Skeletal muscle tissue (tissue), 4 donors: ENCODE measurements around the gene MAD1L1. TPM values are rescaled to one million over a fixed set of nuclear protein-coding genes. Genes with fewer than 3 reads are reported as not detected.
A peak's percentile ranks its signal among the peaks of the same experiment; 100 is the strongest.

Source experiments
- H3K27ac ChIP-seq: one replicate; pipeline ENCODE4 v1.7.0; 2013; ENCODE audit warnings: mild to moderate bottlenecking, low read depth, low read length, inconsistent platforms
- H3K27me3 ChIP-seq, 3 donors: one replicate each; pipeline ENCODE4 v1.7.0; 2013; ENCODE audit warnings: low read length in 3 of 3; ENCODE audit not compliant: control insufficient read depth in 3 of 3, insufficient read depth in 3 of 3
- H3K36me3 ChIP-seq, 3 donors: one replicate each; pipeline ENCODE4 v1.7.0; 2013; ENCODE audit warnings: low read length in 3 of 3; ENCODE audit not compliant: control insufficient read depth in 3 of 3, insufficient read depth in 3 of 3
- H3K4me1 ChIP-seq, 3 donors: one replicate each; pipeline ENCODE4 v1.7.0; 2013; ENCODE audit warnings: low read length in 3 of 3, mild to moderate bottlenecking in 3 of 3; ENCODE audit not compliant: control insufficient read depth in 3 of 3, insufficient read depth in 3 of 3
- H3K4me3 ChIP-seq, 3 donors: one replicate each; pipeline ENCODE4 v1.7.0; 2013; ENCODE audit warnings: low read length in 3 of 3
- H3K9ac ChIP-seq, 3 donors: one replicate each; pipeline ENCODE4 v1.7.0; 2013; ENCODE audit warnings: low read length in 3 of 3, mild to moderate bottlenecking in 3 of 3, moderate library complexity in 2 of 3, low read depth in 1 of 3
- H3K9me3 ChIP-seq, 3 donors: one replicate each; pipeline ENCODE4 v1.7.0; 2013; ENCODE audit warnings: low read length in 3 of 3; ENCODE audit not compliant: control insufficient read depth in 3 of 3
- total RNA-seq: library from RNA; depleted of rRNA; stranded (reverse); fragments of >200 nt; gene quantifications from one replicate; pipeline ENCODE4 v1.2.3, GENCODE V29; 2014
- donor health status: Osteomylitis.

MAD1L1 gene
- total RNA-seq, 1 donor from 2014 or later, result 42.3 TPM

DNA sequence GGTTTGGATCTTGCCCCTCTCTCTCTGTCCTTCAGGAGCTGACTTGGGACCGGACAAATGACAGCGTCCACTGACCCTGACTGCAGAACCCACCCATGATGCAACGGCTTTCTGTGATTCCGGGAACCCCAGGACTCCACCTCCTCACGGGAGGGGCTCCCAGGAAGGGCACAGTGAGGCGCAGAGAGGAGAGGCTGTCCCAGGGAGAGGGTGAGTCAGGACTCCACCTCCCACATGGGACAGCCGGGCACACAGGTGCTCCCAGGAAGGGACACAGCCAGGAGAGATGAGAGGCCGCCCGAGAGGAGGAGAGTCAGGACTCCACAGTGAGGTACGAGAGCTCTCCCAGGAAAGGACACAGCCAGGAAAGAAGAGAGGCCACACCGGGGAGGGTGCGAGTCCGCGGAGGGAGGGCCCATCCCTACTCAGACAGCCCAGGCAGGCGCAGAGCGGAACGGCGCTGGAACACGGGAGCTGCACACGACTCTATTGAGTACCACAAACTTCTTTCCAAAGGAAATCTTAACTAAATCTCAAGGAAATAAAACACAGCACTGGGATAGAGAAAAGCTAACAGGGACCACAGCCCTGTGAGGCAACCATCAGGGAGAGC lies 162.5 kb downstream of the MAD1L1 start:
- peaks cover 5 to 48% (median 8%) of the 10 kb centered on the region in 3 donors for H3K4me1 ChIP-seq
- no peak overlapping the region for H3K27ac ChIP-seq
- no peaks in the 10 kb centered on the region for H3K9me3 ChIP-seq
- H3K4me3 ChIP-seq, result no peak overlapping the region
- H3K9ac ChIP-seq, result peak overlapping the region in 2 of 3 donors; percentile 8 to 45
- H3K36me3 ChIP-seq, result peaks cover 0 to 10% (median 8%) of the 10 kb centered on the region in 3 donors
- H3K27me3 ChIP-seq, result no peaks in the 10 kb centered on the region

DNA sequence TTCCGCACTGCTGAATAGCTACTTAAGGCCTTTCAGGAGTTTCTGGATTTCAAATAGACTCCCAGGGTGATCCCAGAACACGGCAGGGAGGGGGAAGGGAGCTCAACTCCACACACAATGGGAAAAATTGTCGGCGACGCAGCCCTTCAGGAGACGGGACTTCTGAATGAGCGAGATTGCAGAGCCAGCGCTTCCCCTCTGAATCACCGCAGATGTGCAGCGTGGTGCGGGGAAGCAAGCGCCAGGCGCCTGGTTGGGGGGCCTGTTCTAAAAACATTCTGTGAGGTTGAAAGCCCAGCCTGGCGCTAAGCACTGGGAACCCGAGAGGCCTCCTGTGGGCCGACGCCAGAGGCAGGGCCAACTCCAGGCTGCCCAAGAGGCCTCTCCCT lies 163.3 kb downstream of the MAD1L1 start:
- Histone ChIP-seq H3K27ac (no peak overlapping the region), H3K36me3 (peaks cover 0 to 10% (median 8%) of the 10 kb centered on the region in 3 donors), H3K4me3 (no peak overlapping the region), H3K27me3 (no peaks in the 10 kb centered on the region), H3K9ac (no peak overlapping the region), H3K4me1 (peaks cover 4 to 50% (median 4%) of the 10 kb centered on the region in 3 donors), H3K9me3 (no peaks in the 10 kb centered on the region)

DNA sequence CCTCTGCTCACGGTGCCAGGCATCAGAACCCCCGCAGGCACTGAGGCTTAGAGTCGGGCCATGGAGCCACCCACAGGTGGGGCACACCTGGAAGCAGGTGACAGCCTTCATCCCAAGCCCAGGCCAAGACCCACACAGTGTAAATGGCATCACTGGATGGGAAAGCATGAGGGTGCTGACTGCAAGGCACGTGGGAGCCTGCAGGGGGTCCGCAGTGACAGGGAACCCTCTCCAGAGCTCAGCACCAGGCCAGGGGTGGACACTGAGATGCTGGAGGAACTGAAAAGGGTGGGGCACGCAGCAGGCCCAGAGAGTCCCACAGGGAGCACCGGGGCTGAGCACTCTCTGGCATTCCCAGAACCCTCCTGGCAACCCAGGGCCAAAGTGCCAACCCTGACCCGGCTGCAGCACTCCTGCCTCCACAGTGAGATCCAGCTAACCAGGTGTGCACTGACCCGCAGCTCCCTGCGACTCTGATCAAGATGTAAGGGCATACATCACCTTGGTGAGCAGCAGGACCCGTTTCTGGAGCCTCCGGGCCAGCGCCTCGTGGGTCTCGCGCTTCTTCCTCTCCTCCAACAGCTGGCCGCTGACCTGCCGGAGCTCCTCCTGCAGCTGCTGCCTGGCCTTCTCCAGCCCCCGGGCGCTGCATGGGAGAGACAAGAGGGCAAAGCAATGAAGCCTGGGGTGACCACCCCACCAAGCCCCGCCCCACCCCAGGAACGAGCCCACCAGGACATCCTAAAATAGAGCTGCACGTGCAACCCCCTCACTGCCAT lies 163.9 kb downstream of the MAD1L1 start:
- H3K36me3 ChIP-seq, result peaks cover 0 to 10% (median 8%) of the 10 kb centered on the region in 3 donors
- H3K9ac ChIP-seq, result no peak overlapping the region
- H3K4me1 ChIP-seq, result peaks cover 0 to 47% (median 0%) of the 10 kb centered on the region in 3 donors
- H3K27ac ChIP-seq, result no peak overlapping the region
- no peaks in the 10 kb centered on the region for H3K27me3 ChIP-seq
- no peak overlapping the region for H3K4me3 ChIP-seq
- no peaks in the 10 kb centered on the region for H3K9me3 ChIP-seq

DNA sequence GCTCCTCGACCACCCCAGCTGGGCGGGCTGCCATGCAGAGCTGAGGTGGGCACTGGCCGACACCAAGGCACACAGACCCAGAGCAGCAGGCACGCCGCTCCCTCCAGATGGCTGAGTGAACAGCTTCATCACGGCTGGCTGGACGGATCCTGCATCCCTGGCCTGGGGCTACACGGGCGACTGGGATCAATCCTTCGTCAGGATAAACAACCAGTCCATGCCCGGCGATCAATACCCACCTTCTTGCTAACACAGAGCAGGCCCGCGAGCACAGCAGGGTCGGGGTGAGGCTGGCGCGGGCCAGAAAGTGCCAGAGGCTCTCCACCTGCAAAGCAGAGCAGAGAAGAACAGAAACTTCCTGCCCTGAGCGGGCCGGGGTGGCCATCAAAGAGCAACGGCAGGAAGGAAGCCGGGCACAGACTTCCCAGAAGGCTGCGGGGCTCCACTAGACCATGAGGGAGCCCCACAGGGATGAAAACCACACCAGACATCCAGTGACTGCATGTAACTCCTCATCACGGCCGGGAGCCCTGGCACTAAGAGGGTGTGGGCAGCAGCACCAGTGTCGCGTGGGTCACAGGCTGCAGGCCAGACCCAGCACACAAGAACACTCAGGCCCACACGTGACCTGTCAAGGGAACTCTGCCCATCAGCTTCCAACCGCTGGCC lies 166.4 kb downstream of the MAD1L1 start:
- Histone ChIP-seq H3K4me1 (peaks cover 0 to 53% (median 2%) of the 10 kb centered on the region in 3 donors), H3K9me3 (no peaks in the 10 kb centered on the region), H3K4me3 (no peak overlapping the region), H3K27ac (no peak overlapping the region), H3K27me3 (no peaks in the 10 kb centered on the region), H3K9ac (no peak overlapping the region), H3K36me3 (peaks cover 0 to 10% (median 8%) of the 10 kb centered on the region in 3 donors)

DNA sequence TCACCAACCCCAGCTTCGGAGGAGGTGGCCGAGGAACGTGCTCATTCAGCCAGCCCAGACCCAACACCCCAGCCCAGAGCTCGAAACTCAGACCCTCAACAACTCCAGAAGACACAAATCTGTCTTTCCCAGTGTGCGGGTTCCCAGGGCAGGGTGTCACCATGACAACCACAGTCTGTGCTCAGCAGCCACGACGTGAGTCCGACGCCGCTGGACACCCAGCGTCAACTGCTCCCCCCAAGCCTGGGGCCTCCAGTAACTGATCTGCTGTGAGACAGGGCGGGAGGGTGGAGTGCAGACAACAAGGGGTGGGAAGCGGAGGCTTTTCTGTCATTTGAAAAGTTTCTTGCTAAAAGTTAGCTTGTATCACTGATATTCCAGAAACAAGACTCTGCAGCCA lies 167.2 kb downstream of the MAD1L1 start:
- Histone ChIP-seq H3K4me3 (no peak overlapping the region), H3K27ac (no peak overlapping the region), H3K9ac (no peak overlapping the region), H3K4me1 (peaks cover 0 to 53% (median 2%) of the 10 kb centered on the region in 3 donors), H3K9me3 (no peaks in the 10 kb centered on the region), H3K27me3 (no peaks in the 10 kb centered on the region), H3K36me3 (peaks cover 0 to 10% (median 8%) of the 10 kb centered on the region in 3 donors)

DNA sequence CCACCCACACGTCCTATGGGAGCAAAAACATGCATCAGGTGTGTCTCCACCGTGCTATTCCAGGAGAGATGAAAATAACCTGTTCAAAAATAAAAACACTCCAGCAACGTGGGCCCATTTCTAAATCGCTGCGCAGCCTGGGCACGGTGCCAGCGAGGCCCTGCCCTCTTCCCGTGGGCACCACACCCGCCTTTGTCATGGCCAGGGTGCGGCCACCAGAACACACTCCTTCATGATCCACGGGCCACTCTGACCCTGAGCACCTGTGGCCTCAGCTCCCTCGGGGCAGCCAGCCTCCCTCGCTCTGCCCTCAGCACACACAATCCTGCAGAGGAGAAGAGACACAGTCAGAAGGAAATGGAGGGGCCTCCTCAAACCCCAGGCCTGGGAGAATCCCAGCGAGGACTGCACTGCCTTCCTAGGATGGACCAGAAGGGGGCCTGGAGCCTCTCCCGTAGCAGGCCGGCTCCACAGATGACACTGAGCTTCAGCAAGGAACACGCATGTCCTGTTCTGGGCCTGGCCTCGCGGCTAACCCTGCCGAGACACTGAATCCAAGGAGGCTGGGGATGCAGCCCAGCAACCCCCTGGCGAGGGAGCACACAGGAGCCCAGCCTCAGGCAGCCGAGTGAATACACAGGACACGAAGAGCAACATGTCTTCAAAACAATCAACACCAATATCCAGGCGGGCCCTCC lies 169.0 kb downstream of the MAD1L1 start:
- peaks cover 0 to 37% (median 2%) of the 10 kb centered on the region in 3 donors for H3K4me1 ChIP-seq
- peaks cover 0 to 8% (median 7%) of the 10 kb centered on the region in 3 donors for H3K36me3 ChIP-seq
- no peak overlapping the region for H3K4me3 ChIP-seq
- H3K9ac ChIP-seq, result peak overlapping the region in 1 of 3 donors; percentile 32
- no peak overlapping the region for H3K27ac ChIP-seq
- H3K27me3 ChIP-seq, result no peaks in the 10 kb centered on the region
- peaks cover 2 to 4% (median 2%) of the 10 kb centered on the region in 3 donors for H3K9me3 ChIP-seq

DNA sequence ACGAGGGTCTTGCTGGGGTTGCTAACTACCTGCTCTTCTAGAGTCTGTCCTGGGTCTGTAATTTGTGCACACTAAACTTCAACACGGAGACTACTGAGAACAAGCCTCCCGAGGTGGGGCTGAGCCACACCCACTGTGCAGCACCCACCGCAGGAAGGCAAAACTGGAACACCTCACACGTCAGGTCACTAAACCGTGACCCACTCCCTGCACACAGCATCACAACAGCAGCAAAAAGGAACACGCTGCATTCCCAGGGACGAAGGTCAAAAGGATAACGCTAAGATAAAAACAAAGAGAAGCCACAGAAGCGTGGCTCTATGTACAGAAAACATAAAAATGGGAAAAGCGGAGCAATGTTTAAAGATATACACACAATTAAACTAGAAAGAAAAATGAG lies 170.1 kb downstream of the MAD1L1 start:
- Histone ChIP-seq H3K36me3 (peaks cover 0 to 3% (median 0%) of the 10 kb centered on the region in 3 donors), H3K9ac (no peak overlapping the region), H3K27ac (no peak overlapping the region), H3K4me1 (peaks cover 0 to 29% (median 2%) of the 10 kb centered on the region in 3 donors), H3K27me3 (no peaks in the 10 kb centered on the region), H3K4me3 (no peak overlapping the region), H3K9me3 (peaks cover 2 to 4% (median 2%) of the 10 kb centered on the region in 3 donors)

DNA sequence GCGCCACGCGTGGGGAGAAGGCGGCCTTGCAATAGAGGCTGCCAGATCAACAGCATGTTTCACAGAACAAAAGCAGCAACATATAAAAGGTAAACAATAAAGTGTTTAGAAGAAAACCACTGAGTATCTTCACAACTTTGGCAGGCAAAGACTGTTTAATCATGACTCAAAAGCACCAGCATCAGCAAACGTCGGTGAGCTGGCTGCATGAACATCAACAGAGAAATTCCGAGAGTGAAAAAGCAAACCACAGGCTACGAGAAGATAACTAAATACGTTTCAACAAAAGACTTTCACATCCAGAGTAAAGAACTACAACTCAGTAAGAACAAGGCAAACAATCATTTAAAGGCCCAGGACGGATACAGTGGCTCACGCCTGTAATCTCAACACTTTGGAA lies 172.0 kb downstream of the MAD1L1 start:
- Histone ChIP-seq H3K36me3 (no peaks in the 10 kb centered on the region), H3K27ac (no peak overlapping the region), H3K9me3 (peaks cover 2 to 4% (median 2%) of the 10 kb centered on the region in 3 donors), H3K4me3 (no peak overlapping the region), H3K9ac (no peak overlapping the region), H3K27me3 (no peaks in the 10 kb centered on the region), H3K4me1 (peaks cover 0 to 18% (median 2%) of the 10 kb centered on the region in 3 donors)

DNA sequence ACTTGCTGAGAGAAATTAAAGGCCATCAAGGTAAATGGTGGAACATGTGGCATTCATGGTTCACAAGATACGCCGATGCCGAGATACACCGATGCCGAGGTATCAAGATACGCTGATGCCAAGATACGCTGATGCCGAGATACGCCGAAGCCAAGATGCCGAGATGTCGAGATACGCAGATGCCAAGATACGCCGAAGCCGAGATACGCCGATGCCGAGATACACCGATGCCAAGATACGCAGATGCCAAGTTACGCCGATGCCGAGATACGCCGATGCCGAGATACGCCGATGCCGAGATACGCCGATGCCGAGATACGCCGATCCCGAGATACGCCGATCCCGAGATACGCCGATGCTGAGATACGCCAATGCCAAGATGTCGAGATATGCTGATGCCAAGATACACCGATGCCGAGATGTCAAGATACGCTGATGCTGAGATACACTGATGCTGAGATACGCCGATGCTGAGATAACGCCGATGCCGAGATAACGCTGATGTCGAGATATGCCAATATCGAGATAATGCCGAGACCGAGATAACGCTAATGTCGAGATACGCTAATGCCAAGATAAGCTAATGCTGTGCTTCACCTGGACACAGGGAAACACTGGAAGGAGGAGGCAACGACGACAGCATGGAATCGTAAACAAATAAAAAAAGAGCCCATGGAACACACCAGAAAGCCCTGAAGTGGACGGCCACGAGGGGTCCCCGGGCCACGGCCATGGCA lies 172.6 kb downstream of the MAD1L1 start:
- no peak overlapping the region for H3K27ac ChIP-seq
- peaks cover 0 to under 1% (median 0%) of the 10 kb centered on the region in 3 donors for H3K36me3 ChIP-seq
- no peak overlapping the region for H3K4me3 ChIP-seq
- peaks cover 0 to 13% (median 2%) of the 10 kb centered on the region in 3 donors for H3K4me1 ChIP-seq
- no peaks in the 10 kb centered on the region for H3K27me3 ChIP-seq
- peaks cover 2 to 4% (median 2%) of the 10 kb centered on the region in 3 donors for H3K9me3 ChIP-seq
- H3K9ac ChIP-seq, result no peak overlapping the region
